ENCODE results near the gene MLYCD. TPM values are rescaled to one million over a fixed set of nuclear protein-coding genes. Genes with fewer than 3 reads are reported as not detected.

Gene MLYCD
- total RNA-seq, 1 experiment from 2014 or later, result 2.2 TPM

- Histone ChIP-seq H3K9me3 (replicated peaks) (no peaks in the 10 kb centered on the region), H3K36me3 (no peaks in the 10 kb centered on the region), H3K4me3 (no peak overlapping the region), H3K27ac (no peak overlapping the region), H3K4me1 (replicated peaks) (peaks cover 8% of the 10 kb centered on the region), H3K27me3 (replicated peaks) (no peaks in the 10 kb centered on the region)
- no peak for DNase-seq (ENCODE audit: low read depth in 1 of 2, low spot score in 2 of 2)
Measured at GRCh38 chr16:83925095-83925905, 26.4 kb downstream of the MLYCD start.

DNA sequence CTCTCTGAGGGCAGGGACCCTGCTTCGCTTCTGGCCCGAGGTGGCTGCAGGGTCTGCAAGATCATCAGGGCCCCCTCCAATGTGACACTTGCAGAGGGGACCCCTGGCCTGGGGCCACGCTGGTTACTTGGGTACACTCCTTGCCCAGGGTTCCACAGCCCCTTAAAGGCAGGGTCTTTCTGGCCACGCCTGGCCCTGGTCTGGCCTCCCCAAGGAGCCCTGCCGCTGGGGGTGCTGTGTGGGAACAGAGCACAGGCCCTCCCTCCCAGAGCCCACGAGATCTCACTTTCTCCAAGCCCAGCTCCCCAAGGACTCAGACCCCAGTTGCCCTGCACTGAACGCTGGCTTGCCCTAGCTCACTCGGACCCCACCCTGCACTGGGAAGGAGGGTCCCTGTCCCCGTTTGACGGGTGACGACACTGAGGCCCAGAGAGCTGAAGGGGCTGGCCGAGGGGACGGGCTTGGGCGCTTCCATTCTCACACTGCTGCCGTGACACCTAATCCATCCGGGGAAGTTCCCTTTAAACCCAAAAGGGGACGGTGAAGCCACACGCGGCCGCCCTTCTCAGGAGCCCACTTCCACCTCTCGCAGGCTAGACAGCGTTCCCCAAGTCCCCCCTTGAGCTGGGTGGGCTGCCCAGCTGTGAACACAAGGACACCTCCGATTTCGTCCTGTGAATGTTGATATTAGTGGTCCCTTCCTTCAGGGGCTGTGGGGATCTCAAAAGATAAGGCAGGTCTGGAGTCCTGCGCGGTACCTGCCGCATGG lies 27.2 kb downstream of the MLYCD start:
- Histone ChIP-seq H3K27me3 (replicated peaks) (no peaks in the 10 kb centered on the region), H3K27ac (no peak overlapping the region), H3K4me1 (replicated peaks) (peaks cover 8% of the 10 kb centered on the region), H3K4me3 (no peak overlapping the region), H3K36me3 (no peaks in the 10 kb centered on the region), H3K9me3 (replicated peaks) (no peaks in the 10 kb centered on the region; the same call in 1 of the 2 replicates)
- DNase-seq (ENCODE audit: low read depth in 1 of 2, low spot score in 2 of 2), result no peak

- Histone ChIP-seq H3K9me3 (replicated peaks) (no peaks in the 10 kb centered on the region; the same call in 1 of the 2 replicates), H3K27me3 (replicated peaks) (no peaks in the 10 kb centered on the region), H3K4me3 (no peak overlapping the region), H3K27ac (no peak overlapping the region), H3K4me1 (replicated peaks) (peaks cover 8% of the 10 kb centered on the region), H3K36me3 (no peaks in the 10 kb centered on the region)
- peak; percentile 44 to 77 for DNase-seq (ENCODE audit: low read depth in 1 of 2, low spot score in 2 of 2)
Measured at GRCh38 chr16:83926726-83927397, 27.9 kb downstream of the MLYCD start.

DNA sequence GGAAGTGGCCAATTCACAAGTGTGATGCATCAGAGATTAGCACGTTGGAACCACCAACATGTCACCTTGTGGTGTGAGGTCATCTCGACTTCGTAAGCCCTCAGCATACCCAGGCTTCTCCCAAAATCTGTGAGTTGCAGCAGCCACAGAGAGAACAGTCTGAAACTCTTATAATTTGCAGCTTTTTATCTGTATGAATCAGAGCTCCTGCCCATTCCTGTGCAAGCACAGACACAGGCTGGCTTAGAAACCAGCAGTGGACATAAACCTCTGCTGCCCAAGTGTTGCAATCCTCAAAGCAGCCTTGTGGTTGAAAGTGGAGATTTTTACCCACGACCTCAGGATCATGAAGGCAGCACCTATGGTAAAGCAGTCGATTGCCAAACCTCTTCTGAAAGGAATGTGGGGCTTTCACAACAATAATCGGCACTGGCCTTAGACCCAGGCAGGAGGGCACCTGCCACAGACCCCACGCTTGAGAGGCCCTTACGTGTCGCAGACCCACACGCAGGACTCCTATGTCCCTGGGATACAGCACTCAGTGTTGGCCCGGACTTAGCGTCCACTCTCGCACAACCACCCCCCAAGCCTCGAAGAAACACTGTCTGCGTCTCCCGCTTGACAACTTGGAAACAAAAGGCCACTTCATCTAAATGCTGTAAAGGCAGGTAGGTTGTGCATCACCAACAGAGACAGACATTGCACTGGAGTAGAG lies 29.6 kb downstream of the MLYCD start:
- H3K27ac ChIP-seq, result no peak overlapping the region
- no peak for DNase-seq (ENCODE audit: low read depth in 1 of 2, low spot score in 2 of 2)

DNA sequence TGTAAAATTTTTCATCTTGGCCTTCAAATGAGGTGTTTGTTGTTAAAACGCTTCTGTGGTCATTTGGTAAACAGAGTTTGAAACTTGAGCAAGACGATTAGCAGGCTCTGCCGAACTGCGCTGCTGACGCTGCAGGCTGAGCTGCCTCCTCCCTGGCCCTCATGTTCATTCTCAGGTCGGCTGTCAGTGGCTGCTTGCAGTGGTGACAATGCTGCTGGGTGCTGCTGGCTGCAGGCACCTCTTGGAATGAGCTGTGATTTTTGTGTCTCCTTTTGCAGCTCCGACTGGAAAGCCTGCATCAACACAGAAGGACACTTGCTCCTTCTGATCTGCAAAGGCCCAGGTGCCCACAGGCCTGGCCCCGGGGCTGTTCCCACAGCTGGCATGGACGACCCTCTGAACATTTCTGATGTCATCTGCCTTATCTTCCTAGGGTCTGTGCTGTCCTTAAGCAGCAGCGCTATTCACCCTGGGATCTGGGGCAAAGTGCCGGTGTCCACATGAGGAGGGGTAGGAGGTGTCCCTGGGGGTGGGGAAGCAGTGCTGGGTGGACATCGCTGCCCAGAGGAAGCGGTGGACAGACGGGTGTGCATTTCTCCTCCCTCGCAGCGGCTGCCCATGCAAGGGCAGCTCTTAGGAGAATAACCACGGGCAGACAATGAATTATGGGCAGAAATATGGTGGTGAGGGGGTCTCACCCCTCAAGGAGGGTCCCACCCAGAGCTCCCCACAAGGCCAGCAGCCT lies 31.1 kb downstream of the MLYCD start:
- H3K36me3 ChIP-seq, result no peaks in the 10 kb centered on the region
- no peak for DNase-seq (ENCODE audit: low read depth in 1 of 2, low spot score in 2 of 2)
- H3K4me3 ChIP-seq, result no peak overlapping the region
- no peak overlapping the region for H3K27ac ChIP-seq
- no peaks in the 10 kb centered on the region for H3K27me3 ChIP-seq (replicated peaks)
- H3K4me1 ChIP-seq (replicated peaks), result peaks cover 8% of the 10 kb centered on the region
- H3K9me3 ChIP-seq (replicated peaks), result no peaks in the 10 kb centered on the region; the same call in 1 of the 2 replicates

More for the DNA sequence above, 29.6 kb downstream of the MLYCD start:
- Histone ChIP-seq H3K36me3 (no peaks in the 10 kb centered on the region), H3K4me1 (replicated peaks) (peaks cover 8% of the 10 kb centered on the region), H3K4me3 (no peak overlapping the region), H3K27me3 (replicated peaks) (no peaks in the 10 kb centered on the region), H3K9me3 (replicated peaks) (no peaks in the 10 kb centered on the region; the same call in 1 of the 2 replicates)

GRCh38 chr16:83930730-83931500 lies 32.0 kb downstream of the MLYCD start:
- Histone ChIP-seq H3K9me3 (replicated peaks) (no peaks in the 10 kb centered on the region; the same call in 1 of the 2 replicates), H3K27ac (no peak overlapping the region), H3K4me1 (replicated peaks) (peaks cover 8% of the 10 kb centered on the region), H3K27me3 (replicated peaks) (no peaks in the 10 kb centered on the region), H3K4me3 (no peak overlapping the region), H3K36me3 (no peaks in the 10 kb centered on the region)
- DNase-seq (ENCODE audit: low read depth in 1 of 2, low spot score in 2 of 2), result no peak

DNA sequence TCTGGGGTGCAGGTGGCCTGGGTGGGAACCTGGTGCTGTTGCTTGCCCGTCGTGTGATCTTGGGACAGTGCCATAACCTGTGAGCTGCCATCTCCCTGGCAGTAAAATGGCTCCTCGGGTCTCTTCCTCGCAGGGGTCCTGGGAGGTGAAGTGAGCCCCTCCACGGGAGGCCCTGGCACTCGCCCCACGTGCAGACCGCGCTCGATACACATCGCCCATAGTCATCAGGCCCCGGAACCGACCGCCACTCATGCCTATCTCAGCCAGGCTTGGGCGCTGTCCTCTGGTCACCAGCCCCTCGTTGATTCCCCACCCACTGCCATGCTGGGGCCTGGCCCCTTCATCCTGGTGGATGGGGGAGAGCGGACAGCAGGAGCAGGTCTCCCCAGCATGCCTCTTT lies 32.6 kb downstream of the MLYCD start:
- no peak overlapping the region for H3K4me3 ChIP-seq
- no peak overlapping the region for H3K27ac ChIP-seq

DNA sequence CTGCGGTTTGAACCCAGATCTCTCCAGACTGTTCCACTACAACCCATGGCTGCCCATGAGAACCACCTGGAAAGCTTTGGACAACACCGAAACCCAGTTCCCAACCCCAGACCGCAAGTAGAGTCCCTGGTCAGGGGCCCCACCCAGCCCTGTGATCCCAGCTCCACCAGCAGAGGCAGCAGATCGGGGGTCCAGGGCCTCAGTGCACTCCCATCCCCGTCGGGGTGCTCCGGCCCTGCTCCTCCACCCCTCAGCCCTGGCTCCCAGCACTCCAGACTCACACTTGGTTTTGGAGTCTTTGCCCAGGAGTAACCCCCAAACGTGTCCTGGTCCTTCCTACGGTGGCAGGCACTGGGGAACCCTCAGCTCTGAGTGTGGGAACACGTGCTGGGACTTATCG lies 33.4 kb downstream of the MLYCD start:
- H3K9me3 ChIP-seq (replicated peaks), result no peaks in the 10 kb centered on the region; the same call in 1 of the 2 replicates
- H3K27ac ChIP-seq, result no peak overlapping the region
- H3K4me1 ChIP-seq (replicated peaks), result no peaks in the 10 kb centered on the region

More for the DNA sequence above, 32.6 kb downstream of the MLYCD start:
- H3K4me1 ChIP-seq (replicated peaks), result peaks cover 6% of the 10 kb centered on the region
- H3K36me3 ChIP-seq, result no peaks in the 10 kb centered on the region
- H3K9me3 ChIP-seq (replicated peaks), result no peaks in the 10 kb centered on the region; the same call in 1 of the 2 replicates
- H3K27me3 ChIP-seq (replicated peaks), result no peaks in the 10 kb centered on the region
- DNase-seq (ENCODE audit: low read depth in 1 of 2, low spot score in 2 of 2), result no peak

DNA sequence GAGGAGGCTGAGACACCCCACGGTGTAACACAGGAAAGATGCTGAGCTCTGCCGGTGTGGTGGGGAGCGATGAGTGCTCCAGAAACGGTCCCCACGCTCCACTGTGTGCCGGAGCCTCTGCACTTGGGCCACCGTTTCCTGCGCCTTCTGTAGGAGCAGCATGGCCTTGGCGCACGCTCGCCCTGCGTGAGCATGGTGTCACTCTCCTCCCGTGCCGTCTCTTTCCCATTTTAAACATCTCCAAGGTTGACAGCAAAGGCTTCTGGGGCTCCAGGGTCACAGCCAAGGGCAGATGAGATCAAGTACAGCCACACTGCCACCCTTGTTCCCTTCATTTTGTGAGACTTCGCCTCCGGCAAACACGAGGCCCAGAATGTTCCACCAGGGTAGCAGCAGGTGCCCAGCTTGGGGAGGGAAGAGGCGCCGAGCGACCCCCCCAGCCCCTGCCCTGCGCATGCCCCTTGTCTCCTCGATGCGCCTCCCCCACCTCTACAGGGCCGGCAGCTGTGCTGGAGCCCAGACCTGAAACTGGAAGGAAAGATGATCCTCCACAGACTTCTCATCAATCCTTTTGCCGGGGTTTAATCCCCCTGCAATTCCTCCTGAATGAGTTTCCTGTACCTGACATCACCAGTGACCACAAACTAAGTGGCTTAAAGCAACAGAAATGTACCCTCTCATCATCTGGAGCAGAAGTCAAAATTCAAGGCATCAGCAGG lies 34.2 kb downstream of the MLYCD start:
- Histone ChIP-seq H3K9me3 (replicated peaks) (no peaks in the 10 kb centered on the region; the same call in 1 of the 2 replicates), H3K27ac (no peak overlapping the region), H3K27me3 (replicated peaks) (no peaks in the 10 kb centered on the region), H3K36me3 (no peaks in the 10 kb centered on the region), H3K4me3 (no peak overlapping the region), H3K4me1 (replicated peaks) (no peaks in the 10 kb centered on the region)
- no peak for DNase-seq (ENCODE audit: low read depth in 1 of 2, low spot score in 2 of 2)

More for the DNA sequence above, 33.4 kb downstream of the MLYCD start:
- Histone ChIP-seq H3K4me3 (no peak overlapping the region), H3K27me3 (replicated peaks) (no peaks in the 10 kb centered on the region), H3K36me3 (no peaks in the 10 kb centered on the region)
- no peak for DNase-seq (ENCODE audit: low read depth in 1 of 2, low spot score in 2 of 2)

GRCh38 chr16:83933885-83934683 lies 35.2 kb downstream of the MLYCD start:
- H3K27ac ChIP-seq, result no peak overlapping the region
- DNase-seq (ENCODE audit: low read depth in 1 of 2, low spot score in 2 of 2), result no peak
- no peaks in the 10 kb centered on the region; the same call in 1 of the 2 replicates for H3K9me3 ChIP-seq (replicated peaks)
- H3K27me3 ChIP-seq (replicated peaks), result no peaks in the 10 kb centered on the region
- H3K4me3 ChIP-seq, result no peak overlapping the region
- H3K36me3 ChIP-seq, result no peaks in the 10 kb centered on the region
- no peaks in the 10 kb centered on the region for H3K4me1 ChIP-seq (replicated peaks)

DNA sequence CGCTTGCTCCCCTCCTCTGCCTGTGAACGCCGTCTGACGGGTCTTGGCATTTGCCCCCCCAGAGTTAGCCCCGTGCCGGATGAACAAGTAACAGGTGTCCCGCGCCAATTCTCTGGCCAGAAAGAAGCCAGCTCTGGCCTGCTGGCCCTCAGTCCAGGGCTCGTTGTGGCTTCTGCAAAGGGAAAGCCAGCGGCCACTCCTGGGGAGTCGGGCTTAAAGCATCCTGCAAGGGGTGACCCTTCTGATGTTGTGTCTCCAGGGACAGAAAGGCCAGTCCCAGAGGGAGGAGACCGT lies 35.7 kb downstream of the MLYCD start:
- Histone ChIP-seq H3K27ac (no peak overlapping the region), H3K4me1 (replicated peaks) (no peaks in the 10 kb centered on the region), H3K9me3 (replicated peaks) (no peaks in the 10 kb centered on the region; the same call in 1 of the 2 replicates), H3K27me3 (replicated peaks) (no peaks in the 10 kb centered on the region), H3K36me3 (no peaks in the 10 kb centered on the region), H3K4me3 (no peak overlapping the region)
- DNase-seq (ENCODE audit: low read depth in 1 of 2, low spot score in 2 of 2), result no peak

All from SJSA1 (cell line).